Measurements from ENCODE around the gene ANKS6.

- no peak for TF ChIP-seq CTCF (IDR thresholded peaks at IDR 0.05)
- no peak for TF ChIP-seq POLR2AphosphoS5 (IDR thresholded peaks at IDR 0.05)
- TF ChIP-seq POLR2A (IDR thresholded peaks at IDR 0.05): no peak
These were observed 101.4 kb downstream of the ANKS6 start for GRCh38 chr9:98694943-98695342.

Measured in breast epithelium (tissue), 3 donors.